Esophagus squamous epithelium (tissue), 4 donors: Measurements from ENCODE around the gene CBFA2T2.

ENCODE experiments used
- CTCF ChIP-seq, 6 experiments: fragments of 450-650 bp in 4 of 6; fragments of 200-600 bp in 2 of 6; sonication (generic) in 2 of 6; IDR thresholded peaks; one replicate each; pipeline ENCODE4 v1.5.1; 2016 to 2019; ENCODE audit warnings: antibody characterized with exemption in 6 of 6, mild to moderate bottlenecking in 4 of 6, moderate library complexity in 4 of 6
- POLR2A ChIP-seq, 4 donors: fragments of 450-650 bp; IDR thresholded peaks; one replicate each; pipeline ENCODE4 v1.6.1; 2017; ENCODE audit warnings: antibody characterized with exemption in 4 of 4, mild to moderate bottlenecking in 4 of 4, moderate library complexity in 3 of 4

GRCh38 chr20:33684533-33685327 lies 194.8 kb downstream of the CBFA2T2 start:
- TF ChIP-seq CTCF (IDR thresholded peaks at IDR 0.05) (no peak), POLR2A (IDR thresholded peaks at IDR 0.05) (no peak)
